Activated naive CD8-positive, alpha-beta T cell treated with anti-CD3 and anti-CD28 coated beads, Interleukin-2, amount 10 ng/mL, durations not matched to agents 7 days and 5 days (primary cell): ENCODE measurements around the gene ZFYVE1. TPM values are rescaled to one million over a fixed set of nuclear protein-coding genes. Genes with fewer than 3 reads are reported as not detected.

Source experiments
- total RNA-seq, 2 experiments: library from RNA; stranded (reverse); gene quantifications; one replicate each; pipeline ENCODE4 v1.2.3, GENCODE V29; 2021

The ZFYVE1 gene
- total RNA-seq, 2 experiments from 2014 or later, result 15.2 to 15.5 TPM

Other genes starting within 250 kb of the ZFYVE1 start
- 1 to 10 TPM; 3.8 to 4.1 TPM for gene DPF3, start 133.0 kb downstream of the ZFYVE1 start, total RNA-seq
- gene DCAF4, start 100.6 kb downstream of the ZFYVE1 start, total RNA-seq, result 10 to 100 TPM; 18.3 to 24.6 TPM
- 100 to 1,000 TPM; 111 to 116 TPM for gene RBM25, start 31.4 kb upstream of the ZFYVE1 start, total RNA-seq
- 10 to 100 TPM; 38.5 to 43.0 TPM for gene PSEN1, start 109.4 kb upstream of the ZFYVE1 start, total RNA-seq
- 1 to 10 TPM in 1 of 2 experiments, under 1 TPM in 1; 0.72 to 1.0 TPM for gene PAPLN, start 210.4 kb upstream of the ZFYVE1 start, total RNA-seq